Activated naive CD4-positive, alpha-beta T cell treated with anti-CD3 and anti-CD28 coated beads, Interleukin-2, amount 50 U/mL, for 16 hours (primary cell): ENCODE data around the gene LETM1.

ENCODE experiments used
- DNase-seq: peaks from one replicate; pipeline ENCODE4 v3.0.0-alpha.2; 2020

LETM1 gene

GRCh38 chr4:1804638-1805492 lies 51.1 kb downstream of the LETM1 start:
- DNase-seq: no peak

GRCh38 chr4:1803523-1804423 lies 52.2 kb downstream of the LETM1 start:
- DNase-seq: no peak

- no peak for DNase-seq
These were observed 53.0 kb downstream of the LETM1 start for GRCh38 chr4:1802720-1803522.

GRCh38 chr4:1802151-1802715 lies 53.7 kb downstream of the LETM1 start:
- no peak for DNase-seq

GRCh38 chr4:1801286-1801958 lies 54.5 kb downstream of the LETM1 start:
- no peak for DNase-seq

- no peak for DNase-seq
These were observed 55.2 kb downstream of the LETM1 start for GRCh38 chr4:1800805-1801204.

GRCh38 chr4:1799387-1800375 lies 56.3 kb downstream of the LETM1 start:
- DNase-seq: no peak

GRCh38 chr4:1798580-1799386 lies 57.2 kb downstream of the LETM1 start:
- DNase-seq: no peak

- no peak for DNase-seq
These were observed 57.9 kb downstream of the LETM1 start for GRCh38 chr4:1797861-1798579.

- DNase-seq: no peak
These were observed 58.6 kb downstream of the LETM1 start for GRCh38 chr4:1797298-1797860.

- DNase-seq: no peak
These were observed 59.3 kb downstream of the LETM1 start for GRCh38 chr4:1796486-1797204.

GRCh38 chr4:1795299-1796195 lies 60.4 kb downstream of the LETM1 start:
- DNase-seq: no peak

GRCh38 chr4:1794809-1795298 lies 61.1 kb downstream of the LETM1 start:
- DNase-seq: no peak

- no peak for DNase-seq
These were observed 61.8 kb downstream of the LETM1 start for GRCh38 chr4:1793940-1794808.

GRCh38 chr4:1793496-1793840 lies 62.5 kb downstream of the LETM1 start:
- DNase-seq: peak; percentile 40
